ENCODE data around the gene CGGBP1.

Gene CGGBP1

GRCh38 chr3:88031642-88032077 is 27.1 kb downstream of the CGGBP1 start:
- Histone ChIP-seq H3K9me2 (replicated peaks; ENCODE audit: insufficient read depth, low read length) (no peaks in the 10 kb centered on the region), H3K79me2 (ENCODE audit: low read length) (no peaks in the 10 kb centered on the region), H2AFZ (ENCODE audit: low read length) (peak overlapping the region; percentile 77), H3K27me3 (replicated peaks; ENCODE audit: insufficient read depth, low read length) (no peaks in the 10 kb centered on the region), H3K4me3 (ENCODE audit: low read length) (peak overlapping the region; percentile 51), H3F3A (ENCODE audit: insufficient read depth, low read length) (peaks cover 5% of the 10 kb centered on the region), H3K9ac (ENCODE audit: low read length) (peak overlapping the region; percentile 5; the same call in 1 of the 2 replicates), H3K9me3 (replicated peaks; ENCODE audit: insufficient read depth, low read length) (no peaks in the 10 kb centered on the region), H4K20me1 (ENCODE audit: insufficient read depth, low read length) (no peaks in the 10 kb centered on the region), H3K4me1 (ENCODE audit: low read length) (peaks cover 7% of the 10 kb centered on the region; the same call in 1 of the 2 replicates), H3K4me2 (ENCODE audit: low read depth, low read length) (peak overlapping the region; percentile 68), H3K27ac (ENCODE audit: low read length) (peak overlapping the region; percentile 3; the same call in 1 of the 2 replicates), H3K36me3 (replicated peaks; ENCODE audit: insufficient read depth, low read length) (no peaks in the 10 kb centered on the region)
- DNase-seq: peak; percentile 80
- TF ChIP-seq CTCF (IDR thresholded peaks at IDR 0.05; ENCODE audit: low read length) (no peak), EZH2 (optimal IDR thresholded peaks at IDR 0.05; ENCODE audit: low read depth, low read length) (no peak), EZH2phosphoT487 (IDR thresholded peaks at IDR 0.05; ENCODE audit: low read length) (no peak)

- H3K4me2 ChIP-seq (ENCODE audit: low read depth, low read length): peak overlapping the region; percentile 64
These were observed 28.6 kb downstream of the CGGBP1 start for GRCh38 chr3:88030210-88030609.

GRCh38 chr3:88028876-88029275 is 29.9 kb downstream of the CGGBP1 start:
- Histone ChIP-seq H3K9ac (ENCODE audit: low read length) (no peak overlapping the region), H3F3A (ENCODE audit: insufficient read depth, low read length) (peaks cover 5% of the 10 kb centered on the region), H4K20me1 (ENCODE audit: insufficient read depth, low read length) (no peaks in the 10 kb centered on the region), H3K27me3 (replicated peaks; ENCODE audit: insufficient read depth, low read length) (no peaks in the 10 kb centered on the region), H3K4me1 (ENCODE audit: low read length) (peaks cover 7% of the 10 kb centered on the region; the same call in 1 of the 2 replicates), H3K9me2 (replicated peaks; ENCODE audit: insufficient read depth, low read length) (no peaks in the 10 kb centered on the region), H3K36me3 (replicated peaks; ENCODE audit: insufficient read depth, low read length) (no peaks in the 10 kb centered on the region), H3K27ac (ENCODE audit: low read length) (no peak overlapping the region), H2AFZ (ENCODE audit: low read length) (no peak overlapping the region), H3K9me3 (replicated peaks; ENCODE audit: insufficient read depth, low read length) (no peaks in the 10 kb centered on the region), H3K4me3 (ENCODE audit: low read length) (no peak overlapping the region), H3K79me2 (ENCODE audit: low read length) (no peaks in the 10 kb centered on the region), H3K4me2 (ENCODE audit: low read depth, low read length) (no peak overlapping the region)
- TF ChIP-seq CTCF (IDR thresholded peaks at IDR 0.05; ENCODE audit: low read length) (no peak), EZH2 (optimal IDR thresholded peaks at IDR 0.05; ENCODE audit: low read depth, low read length) (no peak), EZH2phosphoT487 (IDR thresholded peaks at IDR 0.05; ENCODE audit: low read length) (no peak)
- no peak for DNase-seq

More at GRCh38 chr3:88030210-88030609, 28.6 kb downstream of the CGGBP1 start:
- DNase-seq: no peak
- H3K36me3 ChIP-seq (replicated peaks; ENCODE audit: insufficient read depth, low read length): no peaks in the 10 kb centered on the region
- peak overlapping the region; percentile 37 for H3K4me3 ChIP-seq (ENCODE audit: low read length)
- no peaks in the 10 kb centered on the region for H3K9me2 ChIP-seq (replicated peaks; ENCODE audit: insufficient read depth, low read length)
- peaks cover 5% of the 10 kb centered on the region for H3F3A ChIP-seq (ENCODE audit: insufficient read depth, low read length)
- H3K27ac ChIP-seq (ENCODE audit: low read length): no peak overlapping the region
- peak overlapping the region; percentile 47 for H2AFZ ChIP-seq (ENCODE audit: low read length)
- no peaks in the 10 kb centered on the region for H3K79me2 ChIP-seq (ENCODE audit: low read length)
- TF ChIP-seq EZH2 (optimal IDR thresholded peaks at IDR 0.05; ENCODE audit: low read depth, low read length): no peak
- TF ChIP-seq CTCF (IDR thresholded peaks at IDR 0.05; ENCODE audit: low read length): no peak
- TF ChIP-seq EZH2phosphoT487 (IDR thresholded peaks at IDR 0.05; ENCODE audit: low read length): no peak
- no peaks in the 10 kb centered on the region for H4K20me1 ChIP-seq (ENCODE audit: insufficient read depth, low read length)
- H3K27me3 ChIP-seq (replicated peaks; ENCODE audit: insufficient read depth, low read length): no peaks in the 10 kb centered on the region
- no peaks in the 10 kb centered on the region for H3K9me3 ChIP-seq (replicated peaks; ENCODE audit: insufficient read depth, low read length)
- peaks cover 7% of the 10 kb centered on the region; the same call in 1 of the 2 replicates for H3K4me1 ChIP-seq (ENCODE audit: low read length)
- H3K9ac ChIP-seq (ENCODE audit: low read length): no peak overlapping the region

All from MM.1S (cell line).